C4-2B (cell line): ENCODE measurements around the gene CHRNB2.
"Not testable (repeated sequence)": the region's sequence is repeated elsewhere in the genome, so short reads cannot be mapped to it uniquely, and the experiment has no call there.

Experiments used
- ZFX ChIP-seq: fragments of 450-650 bp; IDR thresholded peaks from 2 replicates; pipeline ENCODE4 v1.6.1; 2017
- TF ChIP-seq, protein P1 (sequence below): fragments of 450-650 bp; conservative IDR thresholded peaks from 2 replicates; pipeline ENCODE4 v1.5.1; 2017; ENCODE audit warnings: mild to moderate bottlenecking

DNA sequence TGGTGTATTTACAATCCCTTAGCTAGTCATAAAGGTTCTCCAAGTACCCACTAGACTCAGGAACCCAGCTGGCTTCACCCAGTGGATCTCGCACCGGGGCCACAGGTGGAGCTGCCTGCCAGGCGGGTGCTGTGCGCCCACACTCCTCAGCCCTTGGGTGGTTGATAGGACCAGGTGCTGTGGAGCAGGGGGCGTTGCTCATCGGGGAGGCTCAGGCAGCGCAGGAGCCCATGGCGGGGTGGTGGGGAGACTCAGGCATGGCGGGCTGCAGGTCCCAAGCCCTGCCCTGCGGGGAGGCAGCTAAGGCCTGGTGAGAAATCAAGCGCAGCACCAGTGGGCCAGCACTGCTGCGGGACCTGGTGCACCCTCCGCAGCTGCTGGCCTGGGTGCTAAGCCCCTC, 35.6 kb upstream of the CHRNB2 start:
- TF ChIP-seq, protein P1, sequence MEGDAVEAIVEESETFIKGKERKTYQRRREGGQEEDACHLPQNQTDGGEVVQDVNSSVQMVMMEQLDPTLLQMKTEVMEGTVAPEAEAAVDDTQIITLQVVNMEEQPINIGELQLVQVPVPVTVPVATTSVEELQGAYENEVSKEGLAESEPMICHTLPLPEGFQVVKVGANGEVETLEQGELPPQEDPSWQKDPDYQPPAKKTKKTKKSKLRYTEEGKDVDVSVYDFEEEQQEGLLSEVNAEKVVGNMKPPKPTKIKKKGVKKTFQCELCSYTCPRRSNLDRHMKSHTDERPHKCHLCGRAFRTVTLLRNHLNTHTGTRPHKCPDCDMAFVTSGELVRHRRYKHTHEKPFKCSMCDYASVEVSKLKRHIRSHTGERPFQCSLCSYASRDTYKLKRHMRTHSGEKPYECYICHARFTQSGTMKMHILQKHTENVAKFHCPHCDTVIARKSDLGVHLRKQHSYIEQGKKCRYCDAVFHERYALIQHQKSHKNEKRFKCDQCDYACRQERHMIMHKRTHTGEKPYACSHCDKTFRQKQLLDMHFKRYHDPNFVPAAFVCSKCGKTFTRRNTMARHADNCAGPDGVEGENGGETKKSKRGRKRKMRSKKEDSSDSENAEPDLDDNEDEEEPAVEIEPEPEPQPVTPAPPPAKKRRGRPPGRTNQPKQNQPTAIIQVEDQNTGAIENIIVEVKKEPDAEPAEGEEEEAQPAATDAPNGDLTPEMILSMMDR: not testable (repeated sequence)
- not testable (repeated sequence) for TF ChIP-seq ZFX
